GM10847 (cell line): ENCODE measurements around the gene DISC1.

Experiments
- POLR2A ChIP-seq: IDR thresholded peaks from 2 replicates; pipeline ENCODE4 v1.6.1; 2011; ENCODE audit not compliant: insufficient read length; ENCODE audit errors: extremely low read depth

The DISC1 gene

DNA sequence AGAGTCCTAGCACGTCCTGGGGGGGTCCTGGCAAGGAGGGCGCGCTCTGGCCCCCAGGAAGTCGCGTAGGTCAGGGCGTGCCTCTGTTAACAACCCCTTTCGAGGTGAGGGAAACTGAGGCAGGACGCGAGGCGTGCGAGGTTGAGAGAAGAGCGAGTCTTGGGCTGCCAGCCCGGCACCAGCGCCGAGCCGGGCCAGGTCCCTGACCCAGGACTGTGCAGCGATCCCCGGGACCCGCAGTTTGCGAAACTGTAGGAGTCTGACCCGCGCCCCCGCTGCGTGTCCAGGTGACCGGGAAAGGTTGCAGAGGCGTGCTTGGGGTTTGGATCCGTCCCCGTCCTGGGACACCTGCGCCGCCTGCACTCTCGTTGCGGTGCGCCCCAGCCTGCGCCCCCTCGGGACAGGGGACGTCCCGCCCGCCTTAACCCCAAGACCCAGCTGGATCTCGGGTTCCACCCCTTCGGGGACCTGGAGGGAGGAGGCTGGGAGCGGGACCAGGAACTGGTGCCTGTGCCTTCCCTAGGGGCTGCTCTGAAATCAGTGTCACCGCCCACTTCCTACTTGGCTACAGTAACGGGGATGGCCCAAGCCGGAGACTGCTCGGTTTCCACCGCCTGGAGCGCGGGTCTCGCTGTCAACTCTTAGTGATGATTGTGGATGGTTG, 493 bp downstream of the DISC1 start:
- TF ChIP-seq POLR2A, result no peak

DNA sequence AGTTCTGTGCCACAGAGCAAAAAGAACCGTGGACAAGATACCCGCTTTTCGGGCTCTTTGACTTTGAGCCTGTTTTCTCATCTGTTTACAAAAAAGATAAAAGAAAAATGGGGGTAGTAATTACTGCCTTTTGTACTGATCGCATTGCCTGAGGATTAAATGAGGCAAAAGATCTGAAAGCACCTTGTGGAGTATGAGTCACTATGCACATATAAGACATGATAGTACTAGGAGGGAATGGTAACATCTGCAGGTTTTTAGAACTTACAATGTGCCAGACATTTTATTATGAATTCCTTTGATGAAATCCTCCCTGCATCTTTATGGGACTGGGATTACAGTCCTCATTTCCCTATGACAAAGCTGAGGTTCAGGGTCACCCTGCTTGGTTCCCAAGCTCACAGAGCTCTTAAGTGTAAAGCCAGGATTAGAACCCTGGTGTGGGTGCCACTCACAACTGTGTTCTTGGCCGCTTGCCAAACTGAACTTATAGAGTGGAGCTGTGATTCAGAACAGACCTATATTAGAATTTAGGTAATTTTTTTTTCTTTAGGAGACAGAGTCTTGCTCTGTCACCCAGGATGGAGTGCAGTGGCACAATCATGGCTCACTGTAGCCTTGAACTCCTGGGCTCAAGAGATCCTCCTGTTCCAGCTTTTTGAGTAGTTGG, 1.8 kb downstream of the DISC1 start:
- TF ChIP-seq POLR2A, result no peak

DNA sequence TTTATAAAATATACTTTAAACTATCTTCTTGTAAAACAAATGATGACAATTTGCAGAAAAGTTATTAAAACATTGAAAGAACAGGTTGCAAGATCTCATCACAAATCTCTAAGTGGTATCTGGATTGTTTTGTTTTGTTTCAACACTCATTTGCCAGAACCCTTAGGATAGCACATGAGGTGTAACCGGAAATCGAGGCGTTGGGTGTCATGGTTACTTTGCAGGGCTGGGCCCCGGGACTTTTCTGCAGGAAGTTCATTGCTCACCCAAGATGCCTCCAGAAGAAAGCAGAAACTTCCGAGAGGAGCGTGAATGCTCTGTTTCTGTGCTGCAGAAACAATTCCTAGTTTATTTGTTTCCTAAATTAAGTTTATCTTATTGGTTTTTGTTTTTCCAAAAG, 2.5 kb downstream of the DISC1 start:
- TF ChIP-seq POLR2A, result no peak

DNA sequence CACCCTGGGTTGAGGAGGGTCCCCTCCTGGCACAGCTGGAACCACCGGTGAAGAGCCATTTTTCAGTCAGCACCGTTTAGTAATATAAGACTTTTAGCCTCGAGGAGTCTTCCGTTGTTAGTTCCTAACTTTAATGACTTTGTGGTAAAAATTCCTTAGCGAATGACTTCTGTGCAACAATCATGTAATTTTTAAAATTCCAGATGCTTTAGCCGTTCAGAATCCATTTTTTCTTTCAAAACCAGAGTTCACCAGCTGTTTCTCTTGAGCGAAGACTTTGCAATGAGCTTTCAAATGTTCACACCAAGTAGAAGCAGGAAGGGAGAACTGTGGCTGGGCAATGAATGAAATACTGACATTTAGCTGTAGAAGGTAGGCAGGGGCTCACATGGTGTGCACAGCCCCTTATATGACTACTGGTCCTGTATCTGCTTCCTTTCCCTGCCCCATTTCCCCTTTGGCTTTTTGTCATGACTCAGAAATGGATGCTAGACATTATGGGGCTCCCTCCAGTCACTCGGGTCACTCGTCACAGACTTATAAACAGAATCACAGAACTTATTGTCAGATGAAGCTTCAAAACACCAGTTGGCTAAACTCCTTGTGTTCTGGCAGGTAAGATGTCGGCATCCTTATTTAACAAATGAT, 4.1 kb downstream of the DISC1 start:
- no peak for TF ChIP-seq POLR2A

DNA sequence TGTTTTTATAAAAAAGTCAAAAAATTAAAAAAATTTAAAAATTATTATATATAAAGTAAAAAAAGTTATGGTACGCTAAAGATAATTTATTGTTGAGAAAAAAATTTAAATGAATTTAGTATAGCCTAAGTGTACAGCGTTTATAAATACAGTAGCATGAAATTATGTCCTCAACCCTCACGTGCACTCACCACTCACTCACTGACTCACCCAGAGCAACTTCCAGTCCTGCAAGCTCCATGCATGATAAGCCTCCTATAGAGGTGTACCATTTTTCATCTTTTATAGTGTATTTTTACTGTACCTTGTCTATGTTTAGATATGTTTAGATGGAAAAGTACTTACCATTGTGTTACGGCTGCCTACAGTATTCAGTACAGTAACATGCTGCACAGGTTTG, 5.1 kb downstream of the DISC1 start:
- TF ChIP-seq POLR2A, result no peak

DNA sequence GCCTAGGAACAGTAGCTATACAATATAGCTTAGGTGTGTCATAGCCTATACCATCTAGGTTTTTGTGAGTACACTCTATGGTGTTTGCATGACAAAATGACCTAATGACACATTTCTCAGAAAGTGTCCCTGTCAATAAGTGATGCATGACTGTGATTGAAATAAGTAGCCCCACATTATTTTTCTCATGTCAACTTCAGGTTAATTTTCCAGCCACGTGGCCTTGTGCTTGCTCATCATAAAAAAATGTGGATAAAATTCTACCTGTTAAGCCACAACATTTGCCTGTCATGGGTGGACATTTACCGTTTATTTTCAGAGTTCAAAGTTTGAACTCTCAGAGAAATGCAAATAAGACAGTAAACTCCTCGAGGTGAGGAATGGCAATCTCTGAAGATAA, 5.5 kb downstream of the DISC1 start:
- no peak for TF ChIP-seq POLR2A

DNA sequence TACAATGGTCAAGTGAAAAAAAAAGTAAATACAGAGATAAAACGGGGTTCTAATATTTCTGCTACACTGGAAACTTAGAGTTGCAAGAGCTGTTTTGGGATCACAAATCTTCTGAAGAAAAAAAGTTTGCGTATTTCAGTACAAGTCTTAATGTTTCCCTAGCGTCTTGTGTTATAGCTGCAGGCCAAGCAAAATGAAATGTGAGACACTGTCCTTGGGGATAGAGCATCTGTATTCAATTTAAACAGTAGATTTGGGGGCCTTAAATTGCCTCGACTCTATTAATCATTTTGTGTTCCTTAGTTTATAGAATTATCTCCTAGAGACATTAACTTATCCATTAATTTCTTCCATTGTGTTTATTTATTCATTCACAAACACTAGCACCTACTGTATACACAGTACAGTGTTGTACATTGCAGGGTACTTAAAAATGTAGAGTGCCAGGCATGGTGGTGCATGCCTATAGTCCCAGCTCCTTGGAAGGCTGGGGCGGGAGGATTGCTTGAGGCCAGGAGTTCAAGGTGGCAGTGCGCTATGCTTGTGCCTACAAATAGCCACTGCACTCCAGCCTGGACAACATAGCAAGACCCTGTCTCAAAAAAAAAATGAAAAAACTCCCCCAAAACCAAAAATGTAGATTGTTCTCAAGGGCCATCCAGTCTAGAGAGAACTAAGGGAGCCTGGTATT, 7.9 kb downstream of the DISC1 start:
- TF ChIP-seq POLR2A, result no peak

DNA sequence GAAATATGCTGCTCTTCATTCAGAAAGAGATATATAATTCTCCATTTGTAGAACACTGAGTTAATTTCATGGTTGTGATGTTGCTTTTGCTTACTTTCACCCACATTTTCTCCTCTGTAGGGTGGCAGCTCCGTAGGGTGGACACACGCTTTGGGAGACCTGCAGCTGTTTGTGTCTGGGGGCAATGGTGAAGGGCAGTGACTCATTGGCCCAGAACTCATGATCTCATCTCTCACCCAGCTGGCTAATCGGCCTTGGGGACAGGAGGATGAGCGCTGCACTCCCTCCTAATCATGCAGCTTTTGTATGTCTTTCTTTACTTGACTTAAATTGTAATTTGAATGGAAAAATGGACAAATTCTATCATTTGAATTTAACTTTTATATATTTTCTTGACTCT, 9.6 kb downstream of the DISC1 start:
- TF ChIP-seq POLR2A, result no peak

DNA sequence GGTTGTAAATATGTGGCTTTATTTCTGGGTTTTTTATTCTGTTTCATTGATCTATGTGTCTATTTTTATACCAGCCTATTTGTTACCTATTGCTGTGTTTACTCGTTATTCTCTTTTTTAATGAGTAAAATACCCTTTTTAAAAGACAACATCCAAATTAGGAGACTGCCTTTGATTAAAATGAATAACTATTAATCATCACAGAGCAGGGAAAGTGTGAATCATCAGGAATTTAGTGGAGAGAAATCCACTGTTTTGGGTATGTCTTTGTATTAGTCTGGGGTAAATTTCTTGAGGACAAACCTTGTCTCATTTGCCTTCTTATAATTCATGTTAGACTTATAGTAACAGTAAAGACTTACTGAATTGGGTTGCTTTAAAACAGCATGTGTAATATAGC, 12.1 kb downstream of the DISC1 start:
- TF ChIP-seq POLR2A, result no peak

DNA sequence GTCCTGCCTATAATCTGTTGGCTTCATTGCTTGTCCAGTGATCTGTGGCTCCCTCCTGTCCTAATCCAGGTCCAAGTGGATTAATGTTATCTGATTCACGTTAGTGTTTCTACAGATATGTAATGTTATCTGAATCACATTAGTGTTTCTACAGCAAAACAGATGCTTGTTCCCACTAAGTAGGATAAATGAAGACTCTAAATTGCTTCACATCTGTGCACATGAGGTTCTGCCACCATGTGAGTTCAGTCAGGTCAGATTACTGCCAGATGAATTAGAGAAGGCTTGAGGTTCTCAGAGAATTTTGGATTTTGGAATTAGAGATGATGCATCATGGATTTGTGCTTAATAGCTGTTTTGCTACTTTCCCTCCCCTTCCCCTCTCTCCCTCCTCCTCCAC, 13.2 kb downstream of the DISC1 start:
- no peak for TF ChIP-seq POLR2A

DNA sequence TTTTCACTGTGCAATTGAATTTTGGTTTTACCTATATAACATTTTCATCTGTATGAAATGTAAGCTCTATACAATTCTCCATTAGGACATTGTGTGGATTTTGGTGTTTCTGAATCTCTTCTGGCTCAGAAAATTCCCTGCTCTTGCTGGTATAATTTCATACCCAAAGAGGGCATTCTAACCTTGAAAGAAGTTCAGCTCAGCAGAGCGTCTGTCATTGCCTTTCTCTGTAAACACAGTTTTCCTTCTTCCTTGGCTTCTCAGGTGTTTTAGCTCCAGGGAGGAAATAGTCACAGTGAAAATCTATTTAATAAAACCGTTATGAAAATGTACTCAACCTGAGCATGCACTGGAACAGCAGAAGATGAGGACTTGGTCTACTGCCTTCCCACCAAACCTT, 16.0 kb downstream of the DISC1 start:
- TF ChIP-seq POLR2A, result no peak

DNA sequence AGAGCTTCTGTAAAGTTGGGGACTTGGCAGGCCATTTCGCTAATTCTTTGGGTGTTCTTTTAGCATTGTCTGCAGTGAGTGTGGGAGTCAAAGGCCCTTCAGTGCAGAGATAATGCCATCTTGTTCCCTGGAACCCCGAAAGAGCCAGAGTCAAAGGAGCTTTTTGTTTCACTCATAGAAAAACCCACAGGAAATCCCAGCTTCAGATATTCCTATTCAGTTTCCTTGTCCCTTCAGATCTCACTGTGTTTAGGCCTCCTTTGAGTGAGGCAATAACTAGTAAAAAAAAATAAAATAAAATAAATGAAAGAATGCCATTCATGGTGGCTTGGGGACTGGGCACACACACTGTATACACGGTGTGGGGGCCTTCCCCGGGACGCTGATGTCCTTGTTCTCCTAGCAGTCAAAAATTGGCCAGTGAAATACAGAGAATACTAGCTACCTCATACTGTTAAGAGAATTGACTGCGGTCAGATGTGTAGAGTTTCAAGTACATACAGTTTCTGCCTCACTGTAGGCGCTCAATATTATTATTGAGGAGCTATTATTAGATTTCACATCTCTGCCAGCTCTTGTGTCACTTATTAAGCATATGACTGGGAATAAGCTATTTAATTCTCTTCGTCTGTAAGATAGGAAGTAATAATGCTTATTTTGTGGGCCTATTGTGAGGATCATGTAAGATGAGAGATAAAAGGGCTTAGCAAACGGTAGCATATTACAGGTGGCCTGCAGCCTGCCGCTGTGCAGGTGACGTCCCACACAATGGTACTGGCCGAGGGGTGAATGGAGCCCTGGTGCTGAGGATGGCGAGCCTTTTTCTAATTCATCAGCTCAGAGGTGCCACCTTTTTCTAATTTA, 16.7 kb downstream of the DISC1 start:
- TF ChIP-seq POLR2A, result no peak

DNA sequence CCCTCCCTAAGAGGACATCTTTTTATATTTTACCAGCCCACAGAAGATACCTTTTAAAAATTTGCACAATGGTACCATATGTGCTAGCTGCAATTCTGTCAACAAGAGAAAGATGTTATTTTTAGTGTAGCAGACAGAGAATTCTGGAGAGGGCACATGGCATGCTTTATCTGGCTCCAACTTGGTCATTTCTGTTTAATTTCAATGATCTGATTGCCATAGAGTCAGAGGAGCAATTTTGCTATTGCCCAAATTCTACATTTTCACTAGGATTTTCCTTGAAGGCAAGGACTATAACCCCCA, 17.3 kb downstream of the DISC1 start:
- no peak for TF ChIP-seq POLR2A

DNA sequence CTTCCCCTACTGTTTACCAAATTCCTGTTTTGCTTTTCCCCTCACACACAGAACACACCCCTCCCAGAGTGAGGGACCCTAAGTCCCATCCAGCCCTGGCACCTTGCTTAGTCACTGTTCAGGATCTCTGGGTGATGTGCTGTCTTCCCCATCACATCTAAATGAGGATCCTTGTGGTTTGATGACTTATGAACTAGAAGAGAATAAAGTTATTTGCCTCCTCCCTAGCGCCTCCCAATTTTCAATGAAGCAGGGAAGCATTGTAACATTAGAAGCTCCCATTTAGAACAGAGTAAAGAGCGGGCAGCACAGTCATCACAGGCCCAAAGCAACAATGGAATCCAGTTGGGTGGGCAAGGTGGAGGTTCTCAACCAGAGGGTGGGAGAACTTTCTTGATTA, 27.0 kb downstream of the DISC1 start:
- no peak for TF ChIP-seq POLR2A

DNA sequence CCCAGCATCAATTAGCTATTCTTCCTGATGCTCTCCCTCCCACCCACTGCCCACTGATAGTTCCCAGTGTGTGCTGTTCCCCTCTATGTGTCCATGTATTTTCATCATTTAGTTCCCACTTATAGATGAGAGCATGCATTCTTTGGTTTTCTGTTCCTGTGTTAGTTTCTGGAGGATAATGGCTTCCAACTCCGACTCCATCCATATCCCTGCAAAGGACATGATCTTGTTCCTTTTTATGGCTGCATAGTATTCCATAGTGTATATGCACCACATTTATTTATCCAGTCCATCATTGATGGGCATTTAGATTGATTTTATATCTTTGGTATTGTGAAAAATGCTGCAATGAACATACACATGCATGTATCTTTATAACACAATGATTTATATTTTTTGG, 30.2 kb downstream of the DISC1 start:
- no peak for TF ChIP-seq POLR2A
